NCI-H345 (cell line): ENCODE results near the gene LRRC8D.

Experiments used
- DNase-seq: peaks from one replicate; lab custom pipeline; 2025; lab: John Stamatoyannopoulos, UW

LRRC8D gene

GRCh38 chr1:89807503-89807902 lies 13.3 kb upstream of the LRRC8D start:
- no peak for DNase-seq

GRCh38 chr1:89807983-89808382 lies 12.8 kb upstream of the LRRC8D start:
- DNase-seq, result no peak

GRCh38 chr1:89808441-89809117 lies 12.3 kb upstream of the LRRC8D start:
- DNase-seq, result no peak

GRCh38 chr1:89809556-89809955 lies 11.3 kb upstream of the LRRC8D start:
- no peak for DNase-seq

GRCh38 chr1:89810302-89810701 lies 10.5 kb upstream of the LRRC8D start:
- DNase-seq, result no peak

- DNase-seq, result peak; percentile 29
Observed at GRCh38 chr1:89810880-89811279, 10.0 kb upstream of the LRRC8D start.

- no peak for DNase-seq
Observed at GRCh38 chr1:89812992-89813391, 7.8 kb upstream of the LRRC8D start.

GRCh38 chr1:89815040-89815439 lies 5.8 kb upstream of the LRRC8D start:
- DNase-seq, result no peak

- DNase-seq, result no peak
Observed at GRCh38 chr1:89815611-89816010, 5.2 kb upstream of the LRRC8D start.

GRCh38 chr1:89816366-89816765 lies 4.5 kb upstream of the LRRC8D start:
- no peak for DNase-seq

- DNase-seq, result peak; percentile 67
Observed at GRCh38 chr1:89821322-89822108, 683 bp downstream of the LRRC8D start.

GRCh38 chr1:89822109-89822962 lies 1.5 kb downstream of the LRRC8D start:
- no peak for DNase-seq

- DNase-seq, result no peak
Observed at GRCh38 chr1:89822999-89823628, 2.3 kb downstream of the LRRC8D start.

GRCh38 chr1:89823679-89824292 lies 3.0 kb downstream of the LRRC8D start:
- no peak for DNase-seq

- DNase-seq, result no peak
Observed at GRCh38 chr1:89826594-89826993, 5.8 kb downstream of the LRRC8D start.

- no peak for DNase-seq
Observed at GRCh38 chr1:89827330-89827729, 6.5 kb downstream of the LRRC8D start.

- DNase-seq, result no peak
Observed at GRCh38 chr1:89827902-89828301, 7.1 kb downstream of the LRRC8D start.

- DNase-seq, result no peak
Observed at GRCh38 chr1:89829186-89829585, 8.4 kb downstream of the LRRC8D start.

GRCh38 chr1:89831462-89832120 lies 10.8 kb downstream of the LRRC8D start:
- no peak for DNase-seq

- DNase-seq, result no peak
Observed at GRCh38 chr1:89832496-89833127, 11.8 kb downstream of the LRRC8D start.
